WTC11 (cell line): ENCODE results near the gene NGB.

Source experiments
- ATF3 ChIP-seq: sonication (generic); formaldehyde crosslinking; conservative IDR thresholded peaks from 2 replicates; pipeline ENCODE4 v1.8.1; 2022; ENCODE audit warnings: mild to moderate bottlenecking, missing genetic modification reagents
- CTCF ChIP-seq: fragments of 200-600 bp; IDR thresholded peaks from 2 replicates; pipeline ENCODE4 v1.8.0; 2022; ENCODE audit warnings: antibody characterized with exemption
- FOXP1 ChIP-seq: sonication (generic); formaldehyde crosslinking; IDR thresholded peaks from 2 replicates; pipeline ENCODE4 v1.8.0; 2022; ENCODE audit warnings: missing genetic modification reagents, mild to moderate bottlenecking, moderate library complexity, borderline replicate concordance
- PRRX2 ChIP-seq: fragments of 250-450 bp; sonication (Bioruptor Pico); IDR thresholded peaks from 2 replicates; pipeline ENCODE4 v1.8.0; 2021; ENCODE audit warnings: mild to moderate bottlenecking
- RELA ChIP-seq: sonication (generic); formaldehyde crosslinking; IDR thresholded peaks from 2 replicates; pipeline ENCODE4 v1.8.1; 2022; ENCODE audit warnings: missing genetic modification reagents, mild to moderate bottlenecking, borderline replicate concordance
- SOX15 ChIP-seq: fragments of 250-450 bp; sonication (Bioruptor Pico); IDR thresholded peaks from 2 replicates; pipeline ENCODE4 v1.9.0; 2021; ENCODE audit warnings: mild to moderate bottlenecking
- TCF7 ChIP-seq: sonication (generic); formaldehyde crosslinking; IDR thresholded peaks from 2 replicates; pipeline ENCODE4 v1.8.0; 2022; ENCODE audit warnings: mild to moderate bottlenecking, low read depth, missing genetic modification reagents, moderate library complexity
- ZNF423 ChIP-seq: fragments of 250-450 bp; sonication (Bioruptor Pico); IDR thresholded peaks from 2 replicates; pipeline ENCODE4 v2.1.2; 2022; ENCODE audit warnings: mild to moderate bottlenecking, moderate library complexity
- TF ChIP-seq, protein P1 (sequence below): sonication (generic); formaldehyde crosslinking; IDR thresholded peaks from 2 replicates; pipeline ENCODE4 v1.8.1; 2022; ENCODE audit warnings: mild to moderate bottlenecking, missing genetic modification reagents, moderate library complexity, borderline replicate concordance
- TF ChIP-seq, protein P2 (sequence below): sonication (generic); formaldehyde crosslinking; IDR thresholded peaks from 2 replicates; pipeline ENCODE4 v1.8.1; 2023; ENCODE audit warnings: mild to moderate bottlenecking, missing genetic modification reagents, moderate library complexity

GRCh38 chr14:77225892-77226557 lies 45.0 kb downstream of the NGB start:
- TF ChIP-seq CTCF, result no peak
- TF ChIP-seq ATF3 (CRISPR knock-in tag), result no peak
- TF ChIP-seq, protein P1, sequence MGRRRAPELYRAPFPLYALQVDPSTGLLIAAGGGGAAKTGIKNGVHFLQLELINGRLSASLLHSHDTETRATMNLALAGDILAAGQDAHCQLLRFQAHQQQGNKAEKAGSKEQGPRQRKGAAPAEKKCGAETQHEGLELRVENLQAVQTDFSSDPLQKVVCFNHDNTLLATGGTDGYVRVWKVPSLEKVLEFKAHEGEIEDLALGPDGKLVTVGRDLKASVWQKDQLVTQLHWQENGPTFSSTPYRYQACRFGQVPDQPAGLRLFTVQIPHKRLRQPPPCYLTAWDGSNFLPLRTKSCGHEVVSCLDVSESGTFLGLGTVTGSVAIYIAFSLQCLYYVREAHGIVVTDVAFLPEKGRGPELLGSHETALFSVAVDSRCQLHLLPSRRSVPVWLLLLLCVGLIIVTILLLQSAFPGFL (CRISPR knock-in tag), result no peak
- TF ChIP-seq, protein P2, sequence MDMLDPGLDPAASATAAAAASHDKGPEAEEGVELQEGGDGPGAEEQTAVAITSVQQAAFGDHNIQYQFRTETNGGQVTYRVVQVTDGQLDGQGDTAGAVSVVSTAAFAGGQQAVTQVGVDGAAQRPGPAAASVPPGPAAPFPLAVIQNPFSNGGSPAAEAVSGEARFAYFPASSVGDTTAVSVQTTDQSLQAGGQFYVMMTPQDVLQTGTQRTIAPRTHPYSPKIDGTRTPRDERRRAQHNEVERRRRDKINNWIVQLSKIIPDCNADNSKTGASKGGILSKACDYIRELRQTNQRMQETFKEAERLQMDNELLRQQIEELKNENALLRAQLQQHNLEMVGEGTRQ (CRISPR knock-in tag), result no peak
- TF ChIP-seq TCF7, result no peak
- no peak for TF ChIP-seq RELA (CRISPR knock-in tag)
- no peak for TF ChIP-seq SOX15
- TF ChIP-seq PRRX2 (CRISPR knock-in tag), result no peak
- no peak for TF ChIP-seq ZNF423 (CRISPR knock-in tag)
- TF ChIP-seq FOXP1 (CRISPR knock-in tag), result no peak
